NCI-H526 (cell line): Measurements from ENCODE around the gene FBXO41.
"Not testable (repeated sequence)": the region's sequence is repeated elsewhere in the genome, so short reads cannot be mapped to it uniquely, and the experiment has no call there.

Experiments
- DNase-seq, 2 experiments: peaks; one replicate each; lab custom pipeline; 2025; lab: John Stamatoyannopoulos, UW

FBXO41 gene

GRCh38 chr2:73262691-73263429 is 21.4 kb downstream of the FBXO41 start:
- not testable (repeated sequence) for DNase-seq

GRCh38 chr2:73262108-73262651 is 22.1 kb downstream of the FBXO41 start:
- no peak for DNase-seq

GRCh38 chr2:73260338-73260984 is 23.8 kb downstream of the FBXO41 start:
- peak in 1 of 2 experiments; percentile 38 for DNase-seq

GRCh38 chr2:73259704-73260337 is 24.5 kb downstream of the FBXO41 start:
- DNase-seq: no peak

- DNase-seq: no peak
Observed at GRCh38 chr2:73259276-73259675, 25.0 kb downstream of the FBXO41 start.

- DNase-seq: no peak
Observed at GRCh38 chr2:73258913-73259215, 25.4 kb downstream of the FBXO41 start.

- no peak for DNase-seq
Observed at GRCh38 chr2:73258186-73258912, 25.9 kb downstream of the FBXO41 start.

GRCh38 chr2:73257425-73258125 is 26.7 kb downstream of the FBXO41 start:
- DNase-seq: no peak

GRCh38 chr2:73257021-73257420 is 27.3 kb downstream of the FBXO41 start:
- DNase-seq: no peak

- no peak for DNase-seq
Observed at GRCh38 chr2:73256618-73256922, 27.7 kb downstream of the FBXO41 start.

GRCh38 chr2:73255907-73256617 is 28.2 kb downstream of the FBXO41 start:
- DNase-seq: no peak

GRCh38 chr2:73255007-73255644 is 29.2 kb downstream of the FBXO41 start:
- no peak for DNase-seq

- no peak for DNase-seq
Observed at GRCh38 chr2:73254343-73255006, 29.8 kb downstream of the FBXO41 start.

- no peak for DNase-seq
Observed at GRCh38 chr2:73253901-73254300, 30.4 kb downstream of the FBXO41 start.

- DNase-seq: no peak
Observed at GRCh38 chr2:73253400-73253799, 30.9 kb downstream of the FBXO41 start.

- DNase-seq: no peak
Observed at GRCh38 chr2:73252238-73253027, 31.8 kb downstream of the FBXO41 start.

- DNase-seq: no peak
Observed at GRCh38 chr2:73250872-73251846, 33.1 kb downstream of the FBXO41 start.

- DNase-seq: no peak
Observed at GRCh38 chr2:73249636-73250035, 34.6 kb downstream of the FBXO41 start.
